GM21825 (cell line): ENCODE measurements around the gene LRRN4CL.
"Not testable (repeated sequence)": the region's sequence is repeated elsewhere in the genome, so short reads cannot be mapped to it uniquely, and the experiment has no call there.

ENCODE experiments used
- ATAC-seq: cut with Tn5 transposase; IDR thresholded peaks from one replicate; pipeline ENCODE4 v1.9.1; 2021; ENCODE audit warnings: mild to moderate bottlenecking, moderate library complexity; ENCODE audit not compliant: unreplicated experiment

Gene LRRN4CL

GRCh38 chr11:62710001-62710345, 20.6 kb upstream of the LRRN4CL start:
- ATAC-seq, result no peak

GRCh38 chr11:62709247-62710000, 20.1 kb upstream of the LRRN4CL start:
- ATAC-seq, result peak; percentile 63

- ATAC-seq, result no peak
Observed at GRCh38 chr11:62708793-62709192, 19.5 kb upstream of the LRRN4CL start.

DNA sequence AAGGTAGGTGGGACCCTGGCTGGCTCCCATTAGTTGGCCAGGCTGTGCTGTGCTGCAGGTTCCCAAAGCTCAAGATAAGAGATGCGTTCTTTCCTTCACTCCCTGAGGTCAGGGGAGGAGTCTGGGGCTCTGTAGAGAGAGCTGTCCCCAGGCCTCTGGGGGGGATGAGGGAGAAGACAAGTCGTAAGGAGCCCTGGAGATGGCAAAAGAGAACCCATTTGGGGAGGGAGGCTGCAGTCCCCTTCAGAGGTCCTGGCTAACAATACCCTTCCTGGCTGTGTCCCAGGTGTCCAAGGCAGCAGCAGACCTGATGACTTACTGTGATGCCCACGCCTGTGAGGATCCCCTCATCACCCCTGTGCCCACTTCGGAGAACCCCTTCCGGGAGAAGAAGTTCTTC, 19.1 kb upstream of the LRRN4CL start:
- ATAC-seq, result no peak

GRCh38 chr11:62707277-62707861, 18.0 kb upstream of the LRRN4CL start, which contains the start of the genes BSCL2 and GNG3:
TSS of gene BSCL2 (minus strand) at chr11:62707424. CDS start at chr11:62707195, 229 bp downstream.
TSS of gene GNG3 (plus strand) at chr11:62707676. CDS start at chr11:62708296, 620 bp downstream.
- no peak for ATAC-seq

- no peak for ATAC-seq
Observed at GRCh38 chr11:62706850-62707247, 17.5 kb upstream of the LRRN4CL start.

GRCh38 chr11:62705880-62706849, 16.8 kb upstream of the LRRN4CL start:
- ATAC-seq, result peak; percentile 65

DNA sequence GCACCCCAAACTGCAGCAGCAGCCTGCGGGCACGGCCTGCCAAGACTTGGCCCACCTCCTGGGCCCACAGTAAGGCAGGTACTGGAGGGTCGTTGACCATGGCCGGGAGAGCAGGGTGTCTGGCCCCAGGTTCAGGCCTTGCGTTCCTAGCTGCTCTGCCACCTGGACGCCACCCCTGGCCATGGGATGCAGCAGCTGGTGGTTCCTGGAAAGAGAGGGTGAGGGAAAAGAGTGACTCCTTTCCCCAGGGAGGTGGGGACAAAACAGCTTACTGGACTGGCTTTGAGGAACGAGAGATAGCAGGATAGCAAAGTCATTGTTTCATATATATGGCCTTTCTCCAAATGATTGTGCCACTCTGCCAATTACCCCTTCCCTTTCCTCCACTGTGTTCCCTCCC, 16.1 kb upstream of the LRRN4CL start:
- ATAC-seq, result no peak

GRCh38 chr11:62703921-62704320, 14.6 kb upstream of the LRRN4CL start:
- ATAC-seq, result not testable (repeated sequence)

DNA sequence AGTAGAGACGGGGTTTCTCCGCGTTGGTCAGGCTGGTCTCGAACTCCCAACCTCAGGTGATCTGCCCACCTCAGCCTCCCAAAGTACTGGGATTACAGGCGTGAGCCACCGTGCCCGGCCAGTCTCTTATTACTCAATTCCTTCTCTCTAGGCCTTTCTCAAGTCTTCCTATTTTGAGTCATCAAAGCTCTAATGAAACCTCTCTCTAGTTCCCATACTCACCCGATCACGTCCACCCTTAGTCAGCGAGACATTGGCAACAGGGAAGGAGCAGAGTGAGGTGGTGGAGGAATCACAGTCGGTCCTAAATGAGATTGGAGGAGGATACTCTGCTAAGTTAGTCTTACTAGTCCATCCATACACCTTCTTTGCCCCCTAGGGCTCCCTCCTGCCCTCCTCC, 12.9 kb upstream of the LRRN4CL start:
- no peak for ATAC-seq

DNA sequence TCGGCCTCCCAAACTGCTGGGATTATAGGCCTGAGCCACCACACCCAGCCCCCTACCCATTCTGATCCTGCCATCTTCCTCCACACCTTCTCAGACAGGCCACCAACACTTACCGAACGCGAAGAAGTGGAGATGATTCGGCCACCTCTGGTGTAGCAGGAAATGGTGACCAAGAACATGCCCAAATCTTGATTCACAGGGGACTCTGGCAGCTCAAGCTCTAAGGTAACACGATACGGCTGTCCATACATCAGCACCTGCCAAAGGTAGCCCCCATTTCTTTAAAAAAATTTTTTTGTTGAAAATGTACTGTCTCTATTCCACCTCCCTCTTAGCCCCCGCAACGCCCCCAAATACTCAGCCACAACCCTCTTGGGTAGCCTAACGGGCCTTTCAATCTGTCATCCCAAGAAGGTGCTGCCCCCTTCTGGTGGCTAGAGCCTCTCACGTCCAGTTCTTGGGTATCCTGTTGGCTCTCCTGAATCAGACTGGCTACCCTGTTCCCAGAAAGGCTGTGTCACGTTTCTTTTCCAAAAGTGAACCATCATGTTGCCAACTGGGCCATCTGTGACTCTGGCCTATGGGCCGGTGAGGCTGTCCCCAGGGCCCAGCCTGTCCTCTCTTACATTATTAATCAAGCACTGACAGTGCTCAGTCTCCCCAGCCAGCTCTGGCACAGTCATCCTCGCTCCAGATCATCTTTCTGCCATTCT, 5.3 kb upstream of the LRRN4CL start:
- ATAC-seq, result no peak

GRCh38 chr11:62693624-62694023, 4.3 kb upstream of the LRRN4CL start:
- ATAC-seq, result not testable (repeated sequence)

DNA sequence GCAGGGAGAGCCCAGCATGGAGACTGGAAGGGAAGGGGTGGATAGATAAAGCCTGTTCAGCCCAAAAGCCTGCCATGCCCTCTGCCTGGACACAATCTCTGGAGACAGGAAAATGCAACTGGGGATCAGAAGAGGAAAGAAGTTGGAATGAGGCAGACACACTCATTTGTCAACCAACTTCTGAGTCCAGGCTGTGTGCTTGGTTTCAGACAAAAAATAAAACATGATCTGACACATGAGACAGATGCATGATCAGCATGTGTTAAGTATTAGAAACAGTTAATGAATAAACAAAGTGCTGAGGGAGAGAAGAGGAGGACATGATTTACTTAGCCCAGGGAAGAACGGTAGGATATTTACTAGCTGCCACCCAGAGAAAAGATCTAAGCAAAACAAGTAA, 839 bp downstream of the LRRN4CL start:
- ATAC-seq, result no peak

DNA sequence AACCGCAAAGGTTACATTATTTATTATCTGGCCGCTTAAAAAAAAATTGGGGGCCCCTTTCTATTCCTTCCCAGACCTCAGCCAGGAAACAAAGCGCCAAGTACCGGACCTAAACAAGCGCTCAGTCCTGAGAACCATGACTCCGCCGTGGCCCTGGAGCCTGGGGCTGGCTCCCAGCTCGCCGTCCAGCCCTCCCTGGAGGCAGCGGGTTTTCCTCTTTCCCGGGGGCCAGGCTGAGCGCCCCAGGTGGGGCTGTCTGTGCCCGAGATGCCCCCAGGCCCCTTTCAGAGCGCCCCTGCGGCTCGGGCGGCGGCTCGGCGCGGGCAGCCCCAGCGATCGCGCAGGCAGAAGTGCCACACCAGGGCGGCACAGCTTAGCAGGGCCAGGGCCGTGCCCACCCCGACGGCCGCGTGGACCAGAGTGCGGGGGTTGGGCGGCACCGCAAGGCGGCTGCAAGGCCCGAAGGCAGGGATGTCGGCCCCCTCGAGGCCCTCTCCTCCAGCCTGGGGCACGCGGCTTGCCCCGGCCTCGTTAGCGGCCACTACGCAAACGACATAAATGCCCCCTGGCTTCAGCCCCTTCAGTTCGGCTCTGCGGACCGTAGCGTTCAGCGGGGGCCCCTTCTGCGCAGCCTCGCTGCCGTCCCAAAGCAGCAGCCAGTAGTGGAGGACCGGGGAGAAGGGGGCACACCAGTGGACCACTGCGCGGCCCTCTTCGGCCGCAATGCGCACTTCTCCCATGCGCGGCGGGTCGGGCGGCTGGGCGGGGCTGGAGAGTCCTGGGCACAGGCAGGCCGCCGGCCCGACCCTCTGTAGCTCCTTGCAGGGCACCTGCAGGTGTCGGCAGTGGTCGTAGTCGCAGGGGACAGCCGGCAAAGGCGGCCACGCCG, 1.6 kb downstream of the LRRN4CL start:
- no peak for ATAC-seq

GRCh38 chr11:62682518-62682917, 6.8 kb downstream of the LRRN4CL start:
- ATAC-seq, result no peak

DNA sequence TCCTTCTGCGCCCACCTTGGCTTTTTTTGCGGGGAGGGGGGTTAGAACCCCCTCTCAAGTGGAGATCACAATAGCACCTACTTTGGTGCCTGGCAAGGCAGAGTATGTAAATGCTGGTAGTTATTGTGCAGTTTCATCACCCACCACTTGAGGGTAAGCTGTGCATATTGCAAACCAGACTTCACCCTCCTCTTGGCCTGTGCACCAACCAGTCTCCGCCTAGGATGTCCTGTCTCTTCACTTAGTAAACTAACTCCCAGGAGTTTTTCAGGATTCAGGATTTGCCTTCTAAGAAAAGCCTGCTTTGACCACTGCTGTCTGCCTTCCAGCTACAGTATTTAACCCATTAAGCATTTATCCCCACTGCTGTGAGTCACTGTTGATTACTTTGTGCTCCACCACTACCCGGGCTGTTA, 8.5 kb downstream of the LRRN4CL start:
- ATAC-seq, result peak; percentile 67

DNA sequence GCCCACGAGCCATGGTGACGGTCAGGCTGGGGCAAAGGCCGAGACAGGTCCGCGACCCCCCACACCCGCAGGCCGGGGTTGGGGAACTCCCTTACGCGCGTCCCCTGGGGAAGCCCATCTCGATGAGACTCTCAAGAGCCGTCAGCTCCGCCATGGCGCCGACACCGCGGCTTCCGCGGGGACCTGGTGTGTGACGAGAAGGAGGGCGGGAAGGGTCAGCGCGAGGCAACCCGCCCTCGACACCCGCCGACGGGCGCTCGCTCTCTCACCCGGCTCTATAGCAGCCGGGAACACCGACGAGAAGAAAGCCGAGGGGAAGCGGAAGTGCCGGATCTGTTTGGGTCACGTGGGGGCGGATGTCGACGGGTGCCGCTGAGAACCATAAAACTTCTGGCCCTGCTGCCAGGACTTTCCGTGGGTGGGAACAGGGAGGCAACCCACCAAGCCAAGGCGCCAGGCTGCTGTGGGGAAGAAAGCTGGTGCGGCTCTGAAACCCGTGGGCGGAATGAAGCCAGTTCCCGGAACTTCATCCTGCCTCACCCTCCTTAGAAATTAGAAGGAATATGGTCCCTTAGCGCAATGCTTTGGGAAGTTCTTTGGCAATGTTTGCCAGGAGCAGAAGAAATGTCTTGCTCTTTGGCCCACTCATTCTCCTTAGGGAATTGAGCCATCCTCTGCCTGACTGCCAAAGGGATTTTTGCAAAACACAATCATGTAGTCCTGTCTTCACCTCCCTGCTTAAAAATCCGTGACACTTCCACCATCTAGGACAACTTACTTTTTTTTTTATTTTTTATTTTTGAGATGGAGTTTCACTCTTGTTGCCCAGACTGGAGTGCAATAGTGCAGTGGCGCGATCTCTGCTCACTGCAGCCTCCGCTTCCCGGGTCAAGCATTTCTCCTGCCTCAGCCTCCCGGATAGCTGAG, 10.3 kb downstream of the LRRN4CL start, which contains the start of gene UBXN1:
Gene UBXN1 (minus strand): TSS at position 304 of the 927 bp plus-strand sequence. CDS start 150 bp downstream, at position 154.
- ATAC-seq, result peak; percentile 66

DNA sequence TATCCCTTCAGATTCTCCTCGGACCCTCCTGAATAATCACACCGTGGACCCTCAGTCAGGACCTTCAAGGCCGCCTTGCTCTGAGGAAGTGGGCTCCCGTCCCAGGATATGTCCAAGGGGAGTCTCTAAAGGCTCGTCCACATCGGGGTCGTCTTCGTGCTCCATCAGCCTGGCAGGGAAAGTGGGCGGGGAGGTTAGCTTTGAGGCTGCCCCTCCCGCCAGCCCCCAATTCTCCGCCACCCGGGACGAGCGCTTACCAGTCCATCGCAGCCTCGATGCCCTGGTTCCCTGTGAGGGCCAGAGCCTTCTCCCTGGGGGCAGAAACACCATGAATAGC, 10.9 kb downstream of the LRRN4CL start:
- ATAC-seq, result peak; percentile 5

DNA sequence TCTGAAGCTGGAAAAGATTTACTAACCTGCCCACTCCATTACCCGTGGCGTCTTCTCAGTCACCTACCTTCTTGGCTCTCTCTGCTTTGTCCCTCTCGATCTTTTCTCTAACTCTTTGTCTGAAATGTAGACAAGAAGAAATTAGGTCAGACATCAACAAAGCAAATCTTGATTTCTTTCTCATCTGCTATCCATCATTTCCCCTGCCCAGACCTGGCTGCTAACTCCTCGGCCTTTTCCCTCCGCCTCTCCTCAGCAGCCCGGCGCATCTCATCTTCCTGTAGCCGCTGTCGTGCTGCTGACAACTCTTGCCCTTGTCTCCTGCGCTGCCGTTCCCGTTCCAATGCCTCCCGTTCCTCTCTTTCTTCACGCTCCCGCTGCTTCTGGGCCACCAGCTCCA, 11.6 kb downstream of the LRRN4CL start:
- no peak for ATAC-seq
